ENCODE data around the gene MYOCD.

- TF ChIP-seq CTCF (conservative IDR thresholded peaks at IDR 0.05) (no peak), EZH2 (IDR thresholded peaks at IDR 0.05; ENCODE audit: low read depth) (no peak)
Measured at GRCh38 chr17:12806630-12807029, 140.9 kb downstream of the MYOCD start.
